Calu3 (cell line): ENCODE results near the gene NISCH. TPM values are rescaled to one million over a fixed set of nuclear protein-coding genes. Genes with fewer than 3 reads are reported as not detected.

Source experiments
- BruUV-seq: library from RNA; stranded (reverse); fragments of 400-500 nt; replicated peaks from 2 replicates; lab custom pipeline; 2021; lab: Mats Ljungman, UMichigan
- CTCF ChIA-PET: fragments of 300-600 bp; sonication (Branson Sonifier 250); formaldehyde crosslinking; loops from one replicate; lab custom pipeline; 2022; ENCODE audit warnings: antibody characterized with exemption; lab: Charles Lee
- DNase-seq: peaks from one replicate; pipeline ENCODE4 v3.0.0; 2022
- H3K27ac Mint-ChIP-seq: one replicate; pipeline ENCODE4 v1.8.0; 2022; ENCODE audit warnings: mixed read lengths; ENCODE audit not compliant: unreplicated experiment
- H3K27me3 Mint-ChIP-seq: one replicate; pipeline ENCODE4 v1.8.0; 2022; ENCODE audit warnings: mixed read lengths; ENCODE audit not compliant: unreplicated experiment
- H3K36me3 Mint-ChIP-seq: one replicate; pipeline ENCODE4 v1.8.0; 2022; ENCODE audit warnings: mild to moderate bottlenecking, moderate library complexity, mixed read lengths; ENCODE audit not compliant: insufficient read depth, unreplicated experiment
- H3K4me1 Mint-ChIP-seq: one replicate; pipeline ENCODE4 v1.8.0; 2022; ENCODE audit warnings: mild to moderate bottlenecking, low read depth, mixed read lengths; ENCODE audit not compliant: unreplicated experiment
- H3K4me3 Mint-ChIP-seq: one replicate; pipeline ENCODE4 v1.8.0; 2022; ENCODE audit warnings: mild to moderate bottlenecking, low read depth, moderate library complexity, mixed read lengths; ENCODE audit not compliant: unreplicated experiment
- H3K9me3 Mint-ChIP-seq: one replicate; pipeline ENCODE4 v1.8.0; 2022; ENCODE audit warnings: low read depth, mixed read lengths; ENCODE audit not compliant: unreplicated experiment
- CTCF ChIP-seq: fragments of 200-600 bp; IDR thresholded peaks from one replicate; pipeline ENCODE4 v1.8.0; 2022; ENCODE audit warnings: antibody characterized with exemption; ENCODE audit not compliant: unreplicated experiment
- intact Hi-C: fragments of 100-400 bp; cut with micrococcal nuclease; formaldehyde crosslinking; loops from one replicate; pipeline ENCODE4 v1.10.0; 2022; ENCODE audit not compliant: unreplicated experiment
- total RNA-seq: library from RNA; stranded (reverse); gene quantifications from 2 replicates; pipeline ENCODE4 v1.2.3, GENCODE V29; 2022

NISCH gene
- total RNA-seq, 1 experiment from 2014 or later: 58.6 TPM

DNA sequence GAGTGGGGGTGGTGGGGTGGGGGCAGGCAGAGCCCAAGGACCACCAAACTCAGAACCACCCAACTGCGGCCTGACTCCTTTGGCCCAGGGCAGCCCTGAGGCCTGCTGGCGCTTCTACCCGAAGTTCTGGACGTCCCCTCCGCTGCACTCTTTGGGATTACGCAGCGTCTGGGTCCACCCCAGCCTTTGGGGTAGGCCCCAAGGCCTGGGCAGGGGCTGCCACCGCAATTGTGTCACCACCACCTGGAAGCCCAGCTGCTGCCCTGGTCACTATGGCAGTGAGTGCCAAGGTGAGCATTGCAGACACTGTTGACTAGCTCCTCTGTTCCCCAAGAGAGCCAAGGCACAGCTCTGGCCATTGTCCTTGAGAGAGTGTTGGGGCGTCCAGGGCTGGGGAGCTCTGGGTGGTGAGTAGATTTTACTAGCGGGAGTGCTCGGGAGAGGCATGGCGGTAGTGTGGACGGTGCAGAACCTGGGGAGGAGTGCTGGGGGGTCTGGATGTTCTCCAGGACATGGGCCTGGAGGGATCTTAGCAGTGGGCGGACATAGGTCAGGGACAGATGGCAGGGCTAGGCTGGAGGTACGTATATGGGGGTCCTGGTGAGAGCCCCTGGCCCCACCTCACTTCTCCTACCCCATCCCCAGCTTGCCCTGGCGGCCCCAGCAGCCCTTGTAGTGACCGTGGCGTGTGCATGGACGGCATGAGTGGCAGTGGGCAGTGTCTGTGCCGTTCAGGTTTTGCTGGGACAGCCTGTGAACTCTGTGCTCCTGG lies 65.5 kb downstream of the NISCH start:
- no TSS peak for BruUV-seq
- TF ChIP-seq CTCF: no peak
- H3K27me3 Mint-ChIP-seq: peaks cover 8% of the 10 kb centered on the region
- CTCF ChIA-PET: no interaction called here
- H3K9me3 Mint-ChIP-seq: no peaks in the 10 kb centered on the region
- no peak overlapping the region for H3K27ac Mint-ChIP-seq
- peaks cover 27% of the 10 kb centered on the region for H3K36me3 Mint-ChIP-seq
- H3K4me3 Mint-ChIP-seq: no peak overlapping the region
- intact Hi-C loops: no loop called here
- no peak for DNase-seq
- no peaks in the 10 kb centered on the region for H3K4me1 Mint-ChIP-seq

DNA sequence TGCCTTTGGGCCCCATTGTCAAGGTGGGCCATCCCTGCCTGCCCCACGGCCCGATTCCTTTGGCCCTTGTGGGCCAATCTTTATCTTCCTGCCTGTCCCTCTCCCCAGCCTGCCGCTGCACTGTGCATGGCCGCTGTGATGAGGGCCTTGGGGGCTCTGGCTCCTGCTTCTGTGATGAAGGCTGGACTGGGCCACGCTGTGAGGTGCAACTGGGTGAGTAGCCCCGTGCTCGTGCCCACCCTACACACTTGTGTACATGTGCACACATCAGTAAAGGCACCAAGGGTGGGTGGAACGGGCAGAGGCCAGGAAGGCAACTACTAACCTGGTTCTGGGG lies 66.1 kb downstream of the NISCH start:
- Mint-ChIP-seq H3K9me3 (no peaks in the 10 kb centered on the region), H3K36me3 (peaks cover 32% of the 10 kb centered on the region), H3K27me3 (peaks cover 8% of the 10 kb centered on the region), H3K4me3 (no peak overlapping the region), H3K27ac (no peak overlapping the region), H3K4me1 (no peaks in the 10 kb centered on the region)
- CTCF ChIA-PET: no interaction called here
- TF ChIP-seq CTCF: no peak
- DNase-seq: no peak
- intact Hi-C loops: no loop called here
- BruUV-seq: no TSS peak

DNA sequence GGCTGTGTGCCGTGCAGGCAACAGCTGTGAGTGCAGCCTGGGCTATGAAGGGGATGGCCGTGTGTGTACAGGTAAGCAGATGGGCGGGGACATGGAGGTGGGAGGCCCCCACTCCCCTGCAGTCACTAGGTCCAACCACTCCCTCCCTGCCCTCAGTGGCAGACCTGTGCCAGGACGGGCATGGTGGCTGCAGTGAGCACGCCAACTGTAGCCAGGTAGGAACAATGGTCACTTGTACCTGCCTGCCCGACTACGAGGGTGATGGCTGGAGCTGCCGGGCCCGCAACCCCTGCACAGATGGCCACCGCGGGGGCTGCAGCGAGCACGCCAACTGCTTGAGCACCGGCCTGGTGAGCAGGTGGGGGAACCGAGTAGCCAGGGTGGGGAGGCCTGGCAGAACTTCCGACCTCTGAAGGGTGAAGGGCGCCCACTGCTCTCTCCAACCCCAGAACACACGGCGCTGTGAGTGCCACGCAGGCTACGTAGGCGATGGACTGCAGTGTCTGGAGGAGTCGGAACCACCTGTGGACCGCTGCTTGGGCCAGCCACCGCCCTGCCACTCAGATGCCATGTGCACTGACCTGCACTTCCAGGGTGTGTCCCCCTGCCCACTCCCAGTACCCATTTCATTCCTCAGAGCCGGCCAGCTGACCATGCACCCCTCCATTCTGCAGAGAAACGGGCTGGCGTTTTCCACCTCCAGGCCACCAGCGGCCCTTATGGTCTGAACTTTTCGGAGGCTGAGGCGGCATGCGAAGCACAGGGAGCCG lies 66.7 kb downstream of the NISCH start:
- no peak for TF ChIP-seq CTCF
- Mint-ChIP-seq H3K27me3 (peaks cover 3% of the 10 kb centered on the region), H3K4me3 (no peak overlapping the region), H3K36me3 (peaks cover 35% of the 10 kb centered on the region), H3K4me1 (no peaks in the 10 kb centered on the region), H3K27ac (no peak overlapping the region), H3K9me3 (no peaks in the 10 kb centered on the region)
- intact Hi-C loops: no loop called here
- no peak for DNase-seq
- CTCF ChIA-PET: no interaction called here
- no TSS peak for BruUV-seq

GRCh38 chr3:52522651-52523251 lies 67.3 kb downstream of the NISCH start:
- H3K27ac Mint-ChIP-seq: no peak overlapping the region
- no peaks in the 10 kb centered on the region for H3K27me3 Mint-ChIP-seq
- peaks cover 40% of the 10 kb centered on the region for H3K36me3 Mint-ChIP-seq
- TF ChIP-seq CTCF: no peak
- no peaks in the 10 kb centered on the region for H3K4me1 Mint-ChIP-seq
- no peak overlapping the region for H3K4me3 Mint-ChIP-seq
- CTCF ChIA-PET: interaction anchor here (0.6 kb wide), 1 partner anchor 348 kb away, joined by 4 read pairs; no protein-coding TSS in a partner anchor
- intact Hi-C loops: no loop called here
- DNase-seq: no peak
- no peaks in the 10 kb centered on the region for H3K9me3 Mint-ChIP-seq
- BruUV-seq: no TSS peak
